ENCODE data around the gene DKK3. TPM values are rescaled to one million over a fixed set of nuclear protein-coding genes. Genes with fewer than 3 reads are reported as not detected.

DKK3 gene
- 0.23 TPM for polyA plus RNA-seq (2012; ENCODE audit: low read depth, missing spikeins)

GRCh38 chr11:12007769-12008737, at the start of gene DKK3:
DKK3 (minus strand) TSS chr11:12008626; CDS start chr11:12008582, 44 bp downstream.
- FAIRE-seq (no peak), DNase-seq (ENCODE audit: insufficient read length, low spot score) (no peak)
- no peak for TF ChIP-seq POU2F2 (IDR thresholded peaks at IDR 0.05; ENCODE audit: low read depth, low read length)
- no peak for TF ChIP-seq POLR2A (IDR thresholded peaks at IDR 0.05; ENCODE audit: low read depth, low read length)
- no peak for TF ChIP-seq TAF1 (IDR thresholded peaks at IDR 0.05; ENCODE audit: low read depth, low read length)
- TF ChIP-seq PAX5 (IDR thresholded peaks at IDR 0.05; ENCODE audit: insufficient read depth, low read length, severe bottlenecking), result no peak
- no peak for TF ChIP-seq SPI1 (IDR thresholded peaks at IDR 0.05; ENCODE audit: low read depth, low read length)
- TF ChIP-seq POLR2AphosphoS5 (IDR thresholded peaks at IDR 0.05; ENCODE audit: low read depth, low read length), result no peak

GRCh38 chr11:12057299-12057980, 49.0 kb upstream of the DKK3 start:
- TF ChIP-seq POLR2AphosphoS5 (IDR thresholded peaks at IDR 0.05; ENCODE audit: low read depth, low read length), result no peak
- no peak for TF ChIP-seq TAF1 (IDR thresholded peaks at IDR 0.05; ENCODE audit: low read depth, low read length)
- no peak for TF ChIP-seq POLR2A (IDR thresholded peaks at IDR 0.05; ENCODE audit: low read depth, low read length)
- no peak for TF ChIP-seq SPI1 (IDR thresholded peaks at IDR 0.05; ENCODE audit: low read depth, low read length)
- TF ChIP-seq POU2F2 (IDR thresholded peaks at IDR 0.05; ENCODE audit: low read depth, low read length), result no peak
- no peak for TF ChIP-seq PAX5 (IDR thresholded peaks at IDR 0.05; ENCODE audit: insufficient read depth, low read length, severe bottlenecking)
- DNase-seq (ENCODE audit: insufficient read length, low spot score) (no peak), FAIRE-seq (no peak)

- DNase-seq (ENCODE audit: insufficient read length, low spot score), result no peak
- FAIRE-seq, result no peak
- no peak for TF ChIP-seq POU2F2 (IDR thresholded peaks at IDR 0.05; ENCODE audit: low read depth, low read length)
- TF ChIP-seq PAX5 (IDR thresholded peaks at IDR 0.05; ENCODE audit: insufficient read depth, low read length, severe bottlenecking), result no peak
- no peak for TF ChIP-seq POLR2AphosphoS5 (IDR thresholded peaks at IDR 0.05; ENCODE audit: low read depth, low read length)
- no peak for TF ChIP-seq POLR2A (IDR thresholded peaks at IDR 0.05; ENCODE audit: low read depth, low read length)
- TF ChIP-seq TAF1 (IDR thresholded peaks at IDR 0.05; ENCODE audit: low read depth, low read length), result no peak
- TF ChIP-seq SPI1 (IDR thresholded peaks at IDR 0.05; ENCODE audit: low read depth, low read length), result no peak
Observed at GRCh38 chr11:12056119-12056518, 47.7 kb upstream of the DKK3 start.

GRCh38 chr11:12053606-12054361, 45.4 kb upstream of the DKK3 start:
- TF ChIP-seq TAF1 (IDR thresholded peaks at IDR 0.05; ENCODE audit: low read depth, low read length) (no peak), PAX5 (IDR thresholded peaks at IDR 0.05; ENCODE audit: insufficient read depth, low read length, severe bottlenecking) (no peak), POLR2A (IDR thresholded peaks at IDR 0.05; ENCODE audit: low read depth, low read length) (no peak), POU2F2 (IDR thresholded peaks at IDR 0.05; ENCODE audit: low read depth, low read length) (no peak), POLR2AphosphoS5 (IDR thresholded peaks at IDR 0.05; ENCODE audit: low read depth, low read length) (no peak), SPI1 (IDR thresholded peaks at IDR 0.05; ENCODE audit: low read depth, low read length) (no peak)
- DNase-seq (ENCODE audit: insufficient read length, low spot score) (no peak), FAIRE-seq (no peak)

- DNase-seq (ENCODE audit: insufficient read length, low spot score) (no peak), FAIRE-seq (no peak)
Observed at GRCh38 chr11:12052676-12053605, 44.5 kb upstream of the DKK3 start.

GRCh38 chr11:12051287-12051662, 42.8 kb upstream of the DKK3 start:
- DNase-seq (ENCODE audit: insufficient read length, low spot score), result no peak
- no peak for TF ChIP-seq POU2F2 (IDR thresholded peaks at IDR 0.05; ENCODE audit: low read depth, low read length)
- TF ChIP-seq POLR2A (IDR thresholded peaks at IDR 0.05; ENCODE audit: low read depth, low read length), result no peak
- TF ChIP-seq POLR2AphosphoS5 (IDR thresholded peaks at IDR 0.05; ENCODE audit: low read depth, low read length), result no peak
- no peak for TF ChIP-seq TAF1 (IDR thresholded peaks at IDR 0.05; ENCODE audit: low read depth, low read length)
- TF ChIP-seq PAX5 (IDR thresholded peaks at IDR 0.05; ENCODE audit: insufficient read depth, low read length, severe bottlenecking), result no peak
- no peak for TF ChIP-seq SPI1 (IDR thresholded peaks at IDR 0.05; ENCODE audit: low read depth, low read length)
- FAIRE-seq, result no peak

More at GRCh38 chr11:12052676-12053605, 44.5 kb upstream of the DKK3 start:
- TF ChIP-seq POU2F2 (IDR thresholded peaks at IDR 0.05; ENCODE audit: low read depth, low read length), result no peak

DNA sequence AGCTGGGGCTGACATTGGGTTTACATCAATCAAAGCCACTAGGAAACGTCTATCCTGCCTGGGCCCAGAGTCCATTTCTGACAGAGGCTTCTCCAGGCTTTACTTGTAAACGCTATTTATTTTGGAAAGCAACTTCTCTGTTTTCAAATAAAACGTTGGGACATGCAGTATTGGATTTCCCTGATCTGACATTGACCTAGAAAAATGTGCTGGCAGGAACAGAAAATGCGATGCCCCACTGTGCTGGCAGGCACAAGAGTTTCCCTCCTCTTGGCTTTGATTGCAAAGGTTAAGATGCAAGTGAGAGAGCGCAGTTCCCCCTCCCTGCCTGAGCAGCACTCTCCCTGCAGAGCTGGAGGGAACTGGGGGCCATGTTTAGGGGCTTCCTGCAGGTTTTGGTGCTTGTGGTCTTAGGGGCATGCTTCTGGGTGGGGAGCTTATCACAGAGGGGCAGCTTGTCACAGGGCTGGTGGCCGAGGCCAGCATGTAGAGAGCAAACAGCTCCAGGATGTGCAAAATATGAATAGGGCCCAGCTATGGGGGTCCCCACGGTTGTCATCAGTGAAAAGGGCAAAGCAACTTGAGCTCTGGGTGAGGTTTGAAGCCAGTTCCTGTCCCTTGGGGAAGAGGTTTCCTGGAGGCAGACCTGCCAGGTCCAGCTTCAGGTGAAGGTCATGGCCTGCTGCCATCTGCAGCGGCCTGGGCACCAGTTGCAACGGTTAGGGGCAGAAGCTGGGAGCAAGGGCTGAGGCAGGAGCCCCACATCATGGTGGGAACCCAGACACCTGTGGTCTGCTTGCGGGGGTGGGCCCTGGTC, 42.3 kb upstream of the DKK3 start:
- FAIRE-seq (no peak), DNase-seq (ENCODE audit: insufficient read length, low spot score) (no peak)
- TF ChIP-seq POLR2A (IDR thresholded peaks at IDR 0.05; ENCODE audit: low read depth, low read length), result no peak
- no peak for TF ChIP-seq POLR2AphosphoS5 (IDR thresholded peaks at IDR 0.05; ENCODE audit: low read depth, low read length)
- no peak for TF ChIP-seq SPI1 (IDR thresholded peaks at IDR 0.05; ENCODE audit: low read depth, low read length)
- no peak for TF ChIP-seq PAX5 (IDR thresholded peaks at IDR 0.05; ENCODE audit: insufficient read depth, low read length, severe bottlenecking)
- no peak for TF ChIP-seq TAF1 (IDR thresholded peaks at IDR 0.05; ENCODE audit: low read depth, low read length)
- no peak for TF ChIP-seq POU2F2 (IDR thresholded peaks at IDR 0.05; ENCODE audit: low read depth, low read length)
